Stimulated activated CD4-positive, alpha-beta T cell treated with anti-CD3 and anti-CD28 coated beads, Interleukin-1b, Interleukin-23, amount 100 ng/mL, for 48 hours (primary cell): Measurements from ENCODE around the gene LRIT1.

Experiments used
- DNase-seq: peaks from one replicate; pipeline ENCODE4 v3.0.0-alpha.2; 2020

The LRIT1 gene

DNA sequence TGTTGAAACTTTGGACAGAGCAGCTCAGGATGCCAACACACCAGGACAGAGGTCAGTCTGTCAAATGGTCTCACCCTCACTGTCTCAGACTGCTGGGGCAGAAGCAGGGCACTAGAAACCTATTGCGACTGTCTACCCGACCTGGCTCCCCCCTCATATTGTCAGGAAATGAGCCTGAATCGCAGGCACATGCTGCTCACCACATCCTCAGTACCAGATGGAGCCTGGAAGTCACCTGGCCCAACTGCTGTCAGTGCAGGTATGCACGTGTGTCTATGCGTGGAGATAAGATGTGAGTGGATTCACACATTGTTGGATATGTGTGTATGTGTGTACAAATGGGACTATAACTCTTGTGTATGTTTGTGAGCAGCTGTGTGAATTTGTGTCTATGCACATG lies 50.2 kb downstream of the LRIT1 start:
- DNase-seq = no peak

DNA sequence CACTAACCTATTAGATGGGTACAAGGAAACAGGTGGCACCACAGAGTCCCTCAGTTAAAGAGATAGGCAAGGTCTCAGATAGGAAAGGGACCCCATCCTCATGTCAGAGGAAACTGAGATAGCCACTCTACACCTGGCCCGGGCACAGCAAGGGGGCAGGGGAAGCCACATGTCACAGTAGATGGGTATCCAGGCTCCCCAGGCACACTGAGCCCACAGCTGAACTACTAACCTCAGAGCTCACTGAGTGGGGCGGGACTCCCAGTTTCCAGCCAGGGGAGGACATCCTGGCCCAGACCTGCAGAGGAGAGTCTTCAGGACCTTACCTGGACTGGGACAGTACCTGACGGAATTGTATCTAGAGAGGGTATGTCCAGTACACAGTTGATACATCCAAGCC lies 50.7 kb downstream of the LRIT1 start:
- no peak for DNase-seq

DNA sequence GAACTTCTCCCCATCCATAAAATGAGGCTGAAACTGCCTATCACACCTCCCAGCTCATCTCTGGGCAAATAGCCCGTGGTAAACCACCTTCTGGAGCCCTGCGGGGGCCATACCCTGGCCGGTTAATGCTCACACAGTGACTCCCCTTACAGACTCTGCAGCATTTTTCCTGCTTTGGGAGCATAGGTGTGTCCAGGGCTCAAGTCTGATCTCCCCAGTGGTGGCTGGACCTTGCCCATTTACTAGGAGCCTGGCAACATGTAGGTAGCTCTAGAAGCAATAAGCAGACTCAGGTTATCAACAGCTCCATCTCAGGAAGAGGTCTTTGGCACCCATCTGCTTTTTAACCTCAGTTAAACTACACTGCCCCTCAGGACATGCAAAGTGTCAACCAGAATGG lies 52.5 kb downstream of the LRIT1 start:
- no peak for DNase-seq

DNA sequence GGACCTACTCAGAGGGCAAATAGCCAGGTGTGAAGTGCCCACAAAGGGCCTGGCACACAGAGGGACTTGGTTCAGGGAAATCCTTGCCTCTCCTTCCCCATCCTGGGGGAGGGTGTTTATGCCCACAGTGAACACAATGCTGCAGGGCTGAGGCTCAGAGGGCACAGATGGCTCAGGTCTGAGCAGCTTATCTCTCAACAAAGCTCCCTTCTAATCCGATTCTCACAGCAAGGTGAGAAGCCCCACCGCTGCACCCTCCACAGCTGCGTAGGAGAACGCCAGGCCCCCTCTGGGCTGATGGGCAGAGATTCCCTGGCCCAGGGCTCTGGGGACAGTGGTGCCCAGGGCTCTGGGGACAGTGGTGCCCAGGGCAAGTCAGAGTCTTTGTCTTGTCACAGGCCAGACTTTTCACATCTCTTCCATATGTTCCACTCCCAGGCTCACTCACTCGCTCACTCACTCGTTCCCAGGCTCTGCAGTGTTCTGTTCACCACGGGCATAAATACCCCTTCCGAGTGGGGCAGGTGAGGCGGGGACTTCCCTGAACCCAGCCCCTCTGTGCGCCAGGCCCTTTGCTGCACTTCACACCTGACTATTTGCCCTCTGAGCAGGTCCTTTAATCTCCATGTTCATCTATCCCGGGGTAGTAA lies 55.7 kb downstream of the LRIT1 start:
- no peak for DNase-seq

DNA sequence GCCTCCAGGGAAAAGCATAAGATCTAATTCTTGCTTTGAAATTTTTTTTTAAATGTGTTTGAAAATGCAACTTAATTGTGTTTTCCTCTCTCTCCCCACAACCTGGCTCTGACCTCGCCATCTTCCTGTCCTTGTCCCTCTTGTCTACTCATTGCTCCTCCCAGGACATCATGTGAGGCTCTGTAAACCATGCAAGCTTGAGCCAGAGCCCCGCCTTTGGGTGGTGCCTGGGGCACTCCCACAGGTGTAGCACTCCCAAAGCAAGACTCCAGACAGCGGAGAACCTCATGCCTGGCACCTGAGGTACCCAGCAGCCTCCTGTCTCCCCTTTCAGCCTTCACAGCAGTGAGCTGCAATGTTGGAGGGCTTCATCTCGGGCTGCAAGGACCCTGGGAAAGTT lies 56.8 kb downstream of the LRIT1 start:
- DNase-seq = no peak

DNA sequence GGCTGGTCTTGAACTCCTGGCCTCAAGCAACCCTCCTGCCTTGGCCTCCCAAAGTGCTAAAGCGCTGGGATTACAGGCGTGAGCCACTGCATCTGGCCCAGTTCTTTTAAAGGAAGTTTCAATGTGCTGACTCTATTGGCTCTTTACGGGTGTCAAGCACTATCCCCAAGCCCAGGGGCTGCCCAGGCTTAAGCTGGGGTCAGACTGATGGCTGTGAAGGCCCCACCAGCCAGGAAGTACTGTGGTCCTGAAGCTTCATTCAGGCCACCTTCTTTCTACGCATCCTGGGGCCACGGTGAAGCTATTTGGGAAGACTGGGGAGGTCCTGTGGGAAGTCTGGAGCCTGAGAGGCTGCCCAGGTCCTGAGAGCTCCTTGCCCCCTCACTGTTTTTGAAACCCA lies 59.7 kb downstream of the LRIT1 start:
- DNase-seq = no peak
